Stomach smooth muscle (tissue), 2 donors: ENCODE data around the gene PHLDA1.
A peak's percentile ranks its signal among the peaks of the same experiment; 100 is the strongest.
"Not testable (repeated sequence)": the region's sequence is repeated elsewhere in the genome, so short reads cannot be mapped to it uniquely, and the experiment has no call there.

Experiments used
- H3K27ac ChIP-seq: one replicate; pipeline ENCODE4 v1.7.0; 2013; ENCODE audit warnings: mild to moderate bottlenecking, low read length, inconsistent platforms
- H3K27me3 ChIP-seq, 2 donors: one replicate each; pipeline ENCODE4 v1.7.0; 2013; ENCODE audit warnings: low read length in 2 of 2; ENCODE audit not compliant: insufficient read depth in 2 of 2, control insufficient read depth in 1 of 2
- H3K36me3 ChIP-seq, 2 donors: one replicate each; pipeline ENCODE4 v1.7.0; 2013; ENCODE audit warnings: low read length in 2 of 2; ENCODE audit not compliant: control insufficient read depth in 2 of 2, insufficient read depth in 2 of 2
- H3K4me1 ChIP-seq: one replicate; pipeline ENCODE4 v1.7.0; 2013; ENCODE audit warnings: low read length; ENCODE audit not compliant: control insufficient read depth, insufficient read depth
- H3K4me3 ChIP-seq, 2 donors: one replicate each; pipeline ENCODE4 v1.7.0; 2013; ENCODE audit warnings: low read length in 2 of 2
- H3K9ac ChIP-seq, 2 donors: one replicate each; pipeline ENCODE4 v1.7.0; 2013; ENCODE audit warnings: low read length in 2 of 2, mild to moderate bottlenecking in 1 of 2
- H3K9me3 ChIP-seq, 2 donors: one replicate each; pipeline ENCODE4 v1.7.0; 2013; ENCODE audit warnings: low read length in 2 of 2; ENCODE audit not compliant: control insufficient read depth in 2 of 2
- donor health status: healthy.
- donor health status: Pancreatic carcinoma.

The PHLDA1 gene

GRCh38 chr12:75983851-75984250, 47.7 kb downstream of the PHLDA1 start:
- not testable (repeated sequence) for H3K36me3 ChIP-seq, H3K27me3 ChIP-seq, H3K4me3 ChIP-seq, H3K4me1 ChIP-seq, H3K27ac ChIP-seq, H3K9ac ChIP-seq, H3K9me3 ChIP-seq

GRCh38 chr12:75982979-75983660, 48.5 kb downstream of the PHLDA1 start:
- Histone ChIP-seq H3K27ac (no peak overlapping the region), H3K9ac (peak overlapping the region in 1 of 2 donors; percentile 37), H3K4me3 (peak overlapping the region; percentile 27 to 59), H3K9me3 (no peaks in the 10 kb centered on the region), H3K27me3 (no peaks in the 10 kb centered on the region), H3K4me1 (peaks cover 10% of the 10 kb centered on the region), H3K36me3 (no peaks in the 10 kb centered on the region)

- H3K4me1 ChIP-seq: peaks cover 13% of the 10 kb centered on the region
These were observed 49.4 kb downstream of the PHLDA1 start for GRCh38 chr12:75982169-75982564.

GRCh38 chr12:75981247-75982168, 50.1 kb downstream of the PHLDA1 start:
- Histone ChIP-seq H3K9me3 (no peaks in the 10 kb centered on the region), H3K4me1 (peaks cover 13% of the 10 kb centered on the region), H3K4me3 (no peak overlapping the region), H3K36me3 (no peaks in the 10 kb centered on the region), H3K9ac (no peak overlapping the region), H3K27ac (no peak overlapping the region), H3K27me3 (no peaks in the 10 kb centered on the region)

More at GRCh38 chr12:75982169-75982564, 49.4 kb downstream of the PHLDA1 start:
- H3K36me3 ChIP-seq: no peaks in the 10 kb centered on the region
- no peak overlapping the region for H3K4me3 ChIP-seq
- H3K27ac ChIP-seq: no peak overlapping the region
- no peaks in the 10 kb centered on the region for H3K27me3 ChIP-seq
- no peak overlapping the region for H3K9ac ChIP-seq
- H3K9me3 ChIP-seq: no peaks in the 10 kb centered on the region

- no peak overlapping the region for H3K27ac ChIP-seq
- no peak overlapping the region for H3K9ac ChIP-seq
- H3K4me3 ChIP-seq: no peak overlapping the region
- no peaks in the 10 kb centered on the region for H3K9me3 ChIP-seq
- H3K36me3 ChIP-seq: no peaks in the 10 kb centered on the region
- H3K4me1 ChIP-seq: peaks cover 13% of the 10 kb centered on the region
- no peaks in the 10 kb centered on the region for H3K27me3 ChIP-seq
These were observed 52.4 kb downstream of the PHLDA1 start for GRCh38 chr12:75979181-75979580.

GRCh38 chr12:75978677-75979076, 52.9 kb downstream of the PHLDA1 start:
- H3K9me3 ChIP-seq: no peaks in the 10 kb centered on the region
- H3K4me1 ChIP-seq: peaks cover 13% of the 10 kb centered on the region
- H3K27ac ChIP-seq: peak overlapping the region; percentile 42
- H3K36me3 ChIP-seq: no peaks in the 10 kb centered on the region
- H3K27me3 ChIP-seq: no peaks in the 10 kb centered on the region
- no peak overlapping the region for H3K9ac ChIP-seq
- no peak overlapping the region for H3K4me3 ChIP-seq

GRCh38 chr12:75977952-75978671, 53.5 kb downstream of the PHLDA1 start:
- H3K27me3 ChIP-seq: no peaks in the 10 kb centered on the region
- peak overlapping the region in 1 of 2 donors; percentile 40 for H3K4me3 ChIP-seq
- H3K9me3 ChIP-seq: no peaks in the 10 kb centered on the region
- no peak overlapping the region for H3K9ac ChIP-seq
- H3K4me1 ChIP-seq: peaks cover 13% of the 10 kb centered on the region
- peak overlapping the region; percentile 42 for H3K27ac ChIP-seq
- no peaks in the 10 kb centered on the region for H3K36me3 ChIP-seq

- Histone ChIP-seq H3K27ac (peak overlapping the region; percentile 42), H3K4me3 (no peak overlapping the region), H3K9me3 (no peaks in the 10 kb centered on the region), H3K4me1 (peaks cover 13% of the 10 kb centered on the region), H3K36me3 (no peaks in the 10 kb centered on the region), H3K9ac (no peak overlapping the region), H3K27me3 (no peaks in the 10 kb centered on the region)
These were observed 54.0 kb downstream of the PHLDA1 start for GRCh38 chr12:75977590-75977951.

- no peak overlapping the region for H3K9ac ChIP-seq
- no peaks in the 10 kb centered on the region for H3K36me3 ChIP-seq
- H3K27ac ChIP-seq: no peak overlapping the region
- no peaks in the 10 kb centered on the region for H3K27me3 ChIP-seq
- H3K4me3 ChIP-seq: no peak overlapping the region
- no peaks in the 10 kb centered on the region for H3K9me3 ChIP-seq
- H3K4me1 ChIP-seq: peaks cover 13% of the 10 kb centered on the region
These were observed 54.7 kb downstream of the PHLDA1 start for GRCh38 chr12:75976913-75977312.

- no peaks in the 10 kb centered on the region for H3K9me3 ChIP-seq
- peaks cover 13% of the 10 kb centered on the region for H3K4me1 ChIP-seq
- no peak overlapping the region for H3K9ac ChIP-seq
- H3K4me3 ChIP-seq: no peak overlapping the region
- no peaks in the 10 kb centered on the region for H3K27me3 ChIP-seq
- no peaks in the 10 kb centered on the region for H3K36me3 ChIP-seq
- no peak overlapping the region for H3K27ac ChIP-seq
These were observed 55.5 kb downstream of the PHLDA1 start for GRCh38 chr12:75976113-75976512.
